Measurements from ENCODE around the gene BIRC5.

BIRC5 gene

GRCh38 chr17:78256707-78257591, 42.9 kb downstream of the BIRC5 start:
- no peak for DNase-seq (ENCODE audit: low read depth)

GRCh38 chr17:78257810-78258322, 43.8 kb downstream of the BIRC5 start:
- no peak for DNase-seq (ENCODE audit: low read depth)

- peak; percentile 57 for DNase-seq (ENCODE audit: low read depth)
These were observed 44.5 kb downstream of the BIRC5 start for GRCh38 chr17:78258323-78259191.

GRCh38 chr17:78259192-78259554, 45.1 kb downstream of the BIRC5 start:
- no peak for DNase-seq (ENCODE audit: low read depth)

GRCh38 chr17:78263063-78263735, 49.1 kb downstream of the BIRC5 start:
- no peak for DNase-seq (ENCODE audit: low read depth)

- DNase-seq (ENCODE audit: low read depth), result no peak
These were observed 49.8 kb downstream of the BIRC5 start for GRCh38 chr17:78263736-78264340.

GRCh38 chr17:78264590-78264989, 50.5 kb downstream of the BIRC5 start:
- DNase-seq (ENCODE audit: low read depth), result no peak

GRCh38 chr17:78265121-78265520, 51.1 kb downstream of the BIRC5 start:
- DNase-seq (ENCODE audit: low read depth), result no peak

- no peak for DNase-seq (ENCODE audit: low read depth)
These were observed 52.2 kb downstream of the BIRC5 start for GRCh38 chr17:78266231-78266631.

- DNase-seq (ENCODE audit: low read depth), result no peak
These were observed 52.7 kb downstream of the BIRC5 start for GRCh38 chr17:78266771-78267170.

GRCh38 chr17:78267253-78268073, 53.4 kb downstream of the BIRC5 start:
- no peak for DNase-seq (ENCODE audit: low read depth)

GRCh38 chr17:78268191-78268874, 54.3 kb downstream of the BIRC5 start:
- DNase-seq (ENCODE audit: low read depth), result no peak

GRCh38 chr17:78268951-78269905, 55.2 kb downstream of the BIRC5 start:
- no peak for DNase-seq (ENCODE audit: low read depth)

- DNase-seq (ENCODE audit: low read depth), result no peak
These were observed 55.9 kb downstream of the BIRC5 start for GRCh38 chr17:78269955-78270381.

GRCh38 chr17:78271419-78272170, 57.5 kb downstream of the BIRC5 start:
- DNase-seq (ENCODE audit: low read depth), result no peak

GRCh38 chr17:78272181-78272913, 58.3 kb downstream of the BIRC5 start:
- peak; percentile 22 for DNase-seq (ENCODE audit: low read depth)

- no peak for DNase-seq (ENCODE audit: low read depth)
These were observed 58.8 kb downstream of the BIRC5 start for GRCh38 chr17:78272914-78273258.

GRCh38 chr17:78273813-78274212, 59.8 kb downstream of the BIRC5 start:
- DNase-seq (ENCODE audit: low read depth), result no peak

Data from activated T-cell treated with anti-CD3 and anti-CD28 coated beads for 1 hour (primary cell).